HL-60/S4 (cell line): ENCODE measurements around the gene ERCC6L2.

Experiments
- in situ Hi-C: fragments of 300-500 bp; cut with MboI; formaldehyde crosslinking; loops from 2 replicates; pipeline ENCODE4 v1.14.3; 2022; ENCODE audit warnings: low sequenced_read_pairs

ERCC6L2 gene

GRCh38 chr9:95977371-95977770 is 101.9 kb downstream of the ERCC6L2 start:
- in situ Hi-C loops = no loop called here

DNA sequence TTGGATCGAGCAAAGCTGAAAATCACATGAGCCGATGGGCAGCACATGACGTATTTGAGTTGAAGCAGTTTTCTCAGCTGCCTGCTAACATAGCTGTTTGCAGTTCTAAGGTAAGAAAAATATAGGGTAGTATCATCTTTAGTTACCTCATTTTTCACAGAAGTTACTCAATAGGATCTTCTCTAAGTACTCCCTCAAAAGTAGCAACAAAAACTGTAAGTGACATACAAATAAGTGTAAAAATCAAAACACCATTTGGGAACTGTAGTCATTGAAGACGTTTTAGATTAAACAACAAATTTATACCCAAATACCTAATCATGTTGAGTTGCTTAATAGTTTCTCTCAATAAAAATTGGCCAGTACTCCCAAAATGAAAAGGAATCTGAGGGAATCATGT is 102.6 kb downstream of the ERCC6L2 start:
- in situ Hi-C loops = no loop called here

- in situ Hi-C loops = no loop called here
These were observed 104.0 kb downstream of the ERCC6L2 start for GRCh38 chr9:95979446-95979845.

GRCh38 chr9:95980262-95981125 is 105.0 kb downstream of the ERCC6L2 start:
- in situ Hi-C loops = no loop called here

DNA sequence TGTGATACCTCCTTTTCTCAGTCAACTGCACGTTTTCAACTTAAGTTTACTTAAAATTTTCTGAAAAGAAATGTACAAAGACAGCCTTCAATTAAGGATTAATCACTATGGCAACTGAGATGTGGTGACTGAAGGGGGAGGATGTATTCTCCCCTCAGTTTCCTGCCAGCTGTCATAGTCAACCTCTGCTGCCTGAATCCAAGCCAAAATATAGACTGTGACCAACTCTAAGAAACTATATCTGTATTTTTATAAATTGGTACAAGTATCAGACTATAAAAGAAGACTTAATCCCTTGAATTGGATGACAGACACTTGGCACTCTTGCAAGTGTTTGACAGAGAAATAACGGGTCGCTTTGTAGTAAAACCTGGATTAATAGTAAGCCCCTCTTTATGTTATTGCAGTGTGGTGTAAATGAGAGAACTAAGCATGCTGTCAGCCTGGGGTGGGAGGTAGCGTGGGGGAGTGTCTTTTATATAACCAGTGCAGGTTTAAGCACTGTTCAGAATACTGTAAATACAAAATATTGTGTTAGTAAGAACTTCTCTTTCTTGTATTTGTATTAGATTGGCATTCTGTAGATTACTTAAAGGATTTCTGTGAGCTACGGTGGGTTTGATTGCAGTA is 106.4 kb downstream of the ERCC6L2 start:
- in situ Hi-C loops = no loop called here

- in situ Hi-C loops = no loop called here
These were observed 110.1 kb downstream of the ERCC6L2 start for GRCh38 chr9:95985440-95986055.

GRCh38 chr9:95989297-95989696 is 113.8 kb downstream of the ERCC6L2 start:
- in situ Hi-C loops = no loop called here

GRCh38 chr9:95991326-95991725 is 115.8 kb downstream of the ERCC6L2 start:
- in situ Hi-C loops = no loop called here

- in situ Hi-C loops = no loop called here
These were observed 117.0 kb downstream of the ERCC6L2 start for GRCh38 chr9:95992536-95992935.

- in situ Hi-C loops = no loop called here
These were observed 117.8 kb downstream of the ERCC6L2 start for GRCh38 chr9:95993337-95993736.

- in situ Hi-C loops = no loop called here
These were observed 123.9 kb downstream of the ERCC6L2 start for GRCh38 chr9:95999390-95999789.

GRCh38 chr9:96004379-96004778 is 128.9 kb downstream of the ERCC6L2 start:
- in situ Hi-C loops = no loop called here

DNA sequence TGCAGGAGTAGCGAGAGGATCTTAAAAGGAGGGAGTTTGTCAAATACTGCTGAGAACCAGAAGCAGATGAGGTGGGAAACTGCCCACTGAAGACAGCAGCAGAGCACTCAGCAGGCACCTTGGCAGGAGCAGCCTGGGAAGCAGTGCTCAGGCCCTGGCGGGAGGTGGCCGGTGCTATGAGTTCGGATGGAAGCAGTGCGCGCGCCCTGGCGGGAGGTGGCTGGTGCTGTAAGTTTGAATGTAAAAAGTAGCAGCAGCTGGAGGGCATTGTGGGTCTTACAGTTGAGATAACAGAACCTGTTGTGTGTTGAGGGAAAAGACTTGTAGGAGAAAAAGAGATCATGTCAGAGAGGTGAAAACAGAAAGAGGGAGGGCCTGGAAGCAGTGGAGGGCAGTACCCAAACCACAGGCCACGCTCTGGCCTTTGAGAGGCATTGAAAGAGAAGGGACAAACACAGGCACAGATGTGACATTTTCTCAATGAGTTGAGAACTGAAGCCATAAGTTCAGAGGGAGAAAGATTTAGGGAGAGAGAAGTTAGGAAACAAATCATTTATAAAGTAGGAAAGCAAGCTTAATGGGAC is 130.9 kb downstream of the ERCC6L2 start:
- in situ Hi-C loops = no loop called here

DNA sequence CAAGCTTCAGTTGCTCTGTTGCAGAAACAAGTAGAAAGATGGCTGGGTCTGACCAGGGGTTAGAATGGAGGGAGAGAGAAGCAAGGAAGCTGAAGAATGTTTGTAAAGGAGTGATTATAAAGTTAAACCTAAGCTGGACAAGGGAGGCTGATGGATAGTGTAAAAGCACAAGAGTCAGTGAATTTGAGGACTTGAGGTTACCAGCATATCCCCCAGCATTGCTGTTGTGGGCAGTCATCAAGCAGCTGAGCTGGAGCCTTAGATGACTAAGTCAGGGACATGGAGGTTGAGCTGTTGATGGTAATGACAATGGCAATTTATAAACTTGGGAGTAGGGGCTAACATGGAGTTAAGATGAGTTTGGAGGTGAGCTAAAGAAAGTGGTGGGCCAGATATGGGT is 131.5 kb downstream of the ERCC6L2 start:
- in situ Hi-C loops = no loop called here

DNA sequence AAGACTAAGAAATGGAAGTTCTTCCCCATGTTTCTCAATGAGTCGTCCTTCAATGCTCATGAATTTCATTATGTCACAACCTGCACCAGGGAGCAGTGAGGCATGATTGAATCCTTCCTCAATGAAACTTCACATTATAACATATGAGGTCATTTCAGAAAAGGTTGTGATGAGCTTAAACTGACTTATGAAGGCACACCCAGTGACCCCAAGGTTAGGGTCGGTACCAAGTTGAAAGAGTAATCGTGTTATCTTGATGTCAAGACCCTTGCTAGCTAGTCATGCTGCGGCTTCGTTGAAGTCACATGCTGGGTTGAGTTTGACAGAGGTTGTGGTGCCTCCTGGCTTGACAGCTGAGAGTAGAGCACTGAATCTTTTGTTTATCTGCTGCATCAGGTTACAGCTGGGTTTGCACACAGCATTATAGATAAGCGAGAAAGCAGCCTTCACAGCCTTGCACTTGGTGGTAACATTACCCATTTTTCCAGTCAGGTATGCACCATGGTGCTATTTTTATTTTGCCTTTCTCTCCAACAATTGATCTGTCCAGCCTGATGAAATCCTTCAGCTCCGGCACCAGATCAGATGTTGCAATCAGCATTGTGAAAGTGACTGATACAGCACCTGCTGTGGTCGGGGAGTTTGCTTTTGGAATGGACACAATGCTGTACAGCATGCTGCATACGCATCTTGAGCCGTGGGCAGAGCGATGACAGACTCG is 133.2 kb downstream of the ERCC6L2 start:
- in situ Hi-C loops = no loop called here

GRCh38 chr9:96009223-96009602 is 133.7 kb downstream of the ERCC6L2 start:
- in situ Hi-C loops = no loop called here

DNA sequence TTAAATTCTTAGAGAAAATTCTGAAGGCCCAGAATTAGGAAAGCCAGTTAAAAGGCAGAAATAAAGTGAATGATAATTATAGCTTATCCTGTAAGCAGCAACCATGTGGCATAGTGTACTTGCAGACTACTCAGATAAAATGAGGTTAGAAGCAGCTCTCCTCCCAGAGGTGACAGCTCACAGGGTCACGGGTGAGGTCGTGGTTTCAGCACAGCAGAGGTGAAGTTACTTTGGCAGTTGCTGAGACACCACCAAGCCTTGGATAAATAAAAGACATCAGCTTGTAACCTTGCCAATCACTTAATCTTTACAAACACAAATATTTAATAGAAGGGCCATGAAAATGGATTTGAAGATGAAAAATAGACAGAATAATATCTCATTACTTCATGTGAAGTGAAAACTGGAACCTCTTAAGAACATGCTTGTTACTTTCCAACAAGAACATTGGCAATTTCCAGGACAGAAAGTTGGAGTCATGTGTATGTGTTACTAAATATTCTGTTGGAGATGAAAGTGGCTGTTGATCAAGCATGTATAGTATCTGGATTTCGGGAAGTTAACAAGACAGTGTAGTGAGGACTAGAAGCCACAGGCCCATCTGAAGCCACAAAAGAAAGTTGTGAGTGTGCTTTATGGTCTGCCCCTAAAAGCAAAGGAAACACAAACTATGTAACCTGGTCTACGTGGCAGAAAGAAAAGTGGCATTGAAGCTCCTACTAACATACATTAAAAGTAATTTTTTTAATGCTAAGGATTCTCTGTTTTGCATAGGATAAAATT is 134.4 kb downstream of the ERCC6L2 start:
- in situ Hi-C loops = no loop called here

DNA sequence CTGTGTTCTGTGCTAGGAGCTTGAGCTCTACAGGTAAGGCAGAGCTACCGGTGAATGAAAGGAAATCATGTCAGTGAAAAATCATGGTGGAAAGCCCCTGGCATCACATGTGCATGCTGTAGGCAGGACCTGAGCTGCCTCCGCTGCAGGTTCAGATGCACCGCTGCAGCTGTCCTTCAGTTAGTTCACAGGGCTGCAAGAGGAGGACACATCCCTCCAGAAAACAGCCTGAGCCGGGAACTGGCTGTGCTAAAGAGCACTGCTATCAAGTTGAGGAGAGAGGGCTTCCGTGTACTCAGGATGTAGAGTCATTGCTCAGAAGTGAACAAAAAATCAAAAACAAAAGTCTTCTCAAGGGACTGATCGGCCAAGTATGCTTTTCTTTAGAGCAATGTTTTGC is 138.6 kb downstream of the ERCC6L2 start:
- in situ Hi-C loops = no loop called here

DNA sequence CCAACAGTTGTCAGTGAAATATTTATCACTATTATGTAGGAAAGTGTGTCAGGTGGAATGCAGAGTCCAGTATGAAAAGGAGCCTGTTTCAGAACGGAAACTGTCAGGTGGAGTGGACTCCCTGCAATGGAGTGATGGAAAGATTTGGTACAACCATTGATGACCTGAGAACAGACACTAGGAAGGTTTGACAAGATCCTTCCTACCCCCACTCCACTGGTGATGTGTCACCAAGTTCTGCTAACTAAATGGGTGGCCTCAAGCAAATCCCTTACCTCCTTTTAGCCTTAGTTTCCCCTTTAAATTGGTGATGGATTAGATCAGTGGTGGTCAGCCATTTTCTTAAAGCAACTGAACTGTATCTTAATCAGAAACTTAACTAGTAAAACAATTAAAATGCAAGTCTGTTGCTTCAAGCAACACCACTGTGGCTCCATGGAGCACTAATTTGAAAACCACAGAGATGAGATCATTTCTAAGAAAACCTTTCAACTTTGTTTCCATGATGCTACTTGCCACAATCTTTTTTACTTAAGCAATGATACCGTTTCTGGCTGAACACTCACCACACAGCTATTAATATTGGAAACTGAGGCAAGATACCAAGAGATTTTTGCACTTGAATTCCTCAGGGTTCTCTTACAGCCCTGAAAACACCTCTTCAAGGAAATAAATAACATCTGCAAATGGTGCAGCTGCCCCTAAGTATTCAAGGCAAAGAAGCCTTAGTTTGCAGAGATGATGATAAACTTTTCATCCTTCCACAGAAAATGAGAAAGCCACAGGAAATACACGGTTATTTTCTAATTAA is 140.6 kb downstream of the ERCC6L2 start:
- in situ Hi-C loops = no loop called here
